Measurements from ENCODE around the gene ITPKB.

ITPKB gene

GRCh38 chr1:226584164-226584563 lies 154.9 kb downstream of the ITPKB start:
- no peak for TF ChIP-seq EZH2 (IDR thresholded peaks at IDR 0.05; ENCODE audit: borderline replicate concordance, low read depth, low read length, severe bottlenecking)
- TF ChIP-seq, protein P1, sequence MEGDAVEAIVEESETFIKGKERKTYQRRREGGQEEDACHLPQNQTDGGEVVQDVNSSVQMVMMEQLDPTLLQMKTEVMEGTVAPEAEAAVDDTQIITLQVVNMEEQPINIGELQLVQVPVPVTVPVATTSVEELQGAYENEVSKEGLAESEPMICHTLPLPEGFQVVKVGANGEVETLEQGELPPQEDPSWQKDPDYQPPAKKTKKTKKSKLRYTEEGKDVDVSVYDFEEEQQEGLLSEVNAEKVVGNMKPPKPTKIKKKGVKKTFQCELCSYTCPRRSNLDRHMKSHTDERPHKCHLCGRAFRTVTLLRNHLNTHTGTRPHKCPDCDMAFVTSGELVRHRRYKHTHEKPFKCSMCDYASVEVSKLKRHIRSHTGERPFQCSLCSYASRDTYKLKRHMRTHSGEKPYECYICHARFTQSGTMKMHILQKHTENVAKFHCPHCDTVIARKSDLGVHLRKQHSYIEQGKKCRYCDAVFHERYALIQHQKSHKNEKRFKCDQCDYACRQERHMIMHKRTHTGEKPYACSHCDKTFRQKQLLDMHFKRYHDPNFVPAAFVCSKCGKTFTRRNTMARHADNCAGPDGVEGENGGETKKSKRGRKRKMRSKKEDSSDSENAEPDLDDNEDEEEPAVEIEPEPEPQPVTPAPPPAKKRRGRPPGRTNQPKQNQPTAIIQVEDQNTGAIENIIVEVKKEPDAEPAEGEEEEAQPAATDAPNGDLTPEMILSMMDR (IDR thresholded peaks at IDR 0.05; ENCODE audit: borderline replicate concordance, extremely low read depth, low read length, poor library complexity, severe bottlenecking) = no peak
- Histone ChIP-seq H3K27me3 (ENCODE audit: insufficient read depth, low read length, poor library complexity) (no peaks in the 10 kb centered on the region), H3K4me1 (ENCODE audit: insufficient read depth, low read length) (no peaks in the 10 kb centered on the region), H3K36me3 (ENCODE audit: insufficient read depth, low read length) (no peaks in the 10 kb centered on the region), H4K20me1 (ENCODE audit: insufficient read depth, low read length) (no peaks in the 10 kb centered on the region), H3K9me3 (ENCODE audit: insufficient read depth, low read length, severe bottlenecking) (no peaks in the 10 kb centered on the region), H2AFZ (ENCODE audit: low read depth, low read length) (no peak overlapping the region), H3K4me2 (ENCODE audit: insufficient read depth, low read length) (no peak overlapping the region), H3K79me2 (ENCODE audit: insufficient read depth, low read length) (no peaks in the 10 kb centered on the region), H3K27ac (ENCODE audit: low read length) (no peak overlapping the region), H3K4me3 (ENCODE audit: low read depth in 1 of 2, low read length in 2 of 2) (no peak overlapping the region), H3K9ac (ENCODE audit: low read depth, low read length) (no peak overlapping the region)
- DNase-seq (no peak), ATAC-seq (ENCODE audit: insufficient read depth, low read depth) (no peak)

DNA sequence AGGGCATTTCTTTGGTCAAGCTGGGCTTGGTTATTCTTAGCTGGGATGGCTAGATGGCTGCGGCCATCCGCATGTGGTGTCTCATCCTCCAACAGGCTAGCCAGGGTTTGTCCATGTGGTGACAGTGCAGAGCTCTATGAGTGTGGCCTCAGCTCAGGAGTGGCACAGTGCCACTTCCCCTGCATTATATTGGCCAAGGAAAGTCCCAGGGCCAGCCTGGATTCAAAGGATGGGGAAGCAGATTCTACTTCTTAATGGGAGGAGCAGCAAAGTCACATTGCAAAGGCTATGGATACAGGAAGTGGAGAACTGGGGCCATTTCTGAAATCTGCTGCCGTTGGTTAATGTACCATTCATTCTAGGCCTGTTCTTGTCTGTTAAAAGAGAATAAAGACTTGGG lies 156.1 kb downstream of the ITPKB start:
- Histone ChIP-seq H3K36me3 (ENCODE audit: insufficient read depth, low read length) (no peaks in the 10 kb centered on the region), H4K20me1 (ENCODE audit: insufficient read depth, low read length) (no peaks in the 10 kb centered on the region), H3K79me2 (ENCODE audit: insufficient read depth, low read length) (no peaks in the 10 kb centered on the region), H3K4me3 (ENCODE audit: low read depth in 1 of 2, low read length in 2 of 2) (no peak overlapping the region), H3K4me2 (ENCODE audit: insufficient read depth, low read length) (no peak overlapping the region), H3K4me1 (ENCODE audit: insufficient read depth, low read length) (no peaks in the 10 kb centered on the region), H3K27ac (ENCODE audit: low read length) (no peak overlapping the region), H2AFZ (ENCODE audit: low read depth, low read length) (no peak overlapping the region), H3K9ac (ENCODE audit: low read depth, low read length) (no peak overlapping the region), H3K9me3 (ENCODE audit: insufficient read depth, low read length, severe bottlenecking) (no peaks in the 10 kb centered on the region), H3K27me3 (ENCODE audit: insufficient read depth, low read length, poor library complexity) (no peaks in the 10 kb centered on the region)
- ATAC-seq (ENCODE audit: insufficient read depth, low read depth) (no peak), DNase-seq (no peak)
- no peak for TF ChIP-seq EZH2 (IDR thresholded peaks at IDR 0.05; ENCODE audit: borderline replicate concordance, low read depth, low read length, severe bottlenecking)
- TF ChIP-seq, protein P1 (IDR thresholded peaks at IDR 0.05; ENCODE audit: borderline replicate concordance, extremely low read depth, low read length, poor library complexity, severe bottlenecking) = no peak

All from DND-41 (cell line).